Activated effector memory CD4-positive, alpha-beta T cell treated with anti-CD3 and anti-CD28 coated beads, Interleukin-2, amount 50 U/mL, for 16 hours (primary cell): ENCODE data around the gene PAPPA.

Experiments used
- DNase-seq: peaks from one replicate; pipeline ENCODE4 v3.0.0-alpha.2; 2020

The PAPPA gene

DNA sequence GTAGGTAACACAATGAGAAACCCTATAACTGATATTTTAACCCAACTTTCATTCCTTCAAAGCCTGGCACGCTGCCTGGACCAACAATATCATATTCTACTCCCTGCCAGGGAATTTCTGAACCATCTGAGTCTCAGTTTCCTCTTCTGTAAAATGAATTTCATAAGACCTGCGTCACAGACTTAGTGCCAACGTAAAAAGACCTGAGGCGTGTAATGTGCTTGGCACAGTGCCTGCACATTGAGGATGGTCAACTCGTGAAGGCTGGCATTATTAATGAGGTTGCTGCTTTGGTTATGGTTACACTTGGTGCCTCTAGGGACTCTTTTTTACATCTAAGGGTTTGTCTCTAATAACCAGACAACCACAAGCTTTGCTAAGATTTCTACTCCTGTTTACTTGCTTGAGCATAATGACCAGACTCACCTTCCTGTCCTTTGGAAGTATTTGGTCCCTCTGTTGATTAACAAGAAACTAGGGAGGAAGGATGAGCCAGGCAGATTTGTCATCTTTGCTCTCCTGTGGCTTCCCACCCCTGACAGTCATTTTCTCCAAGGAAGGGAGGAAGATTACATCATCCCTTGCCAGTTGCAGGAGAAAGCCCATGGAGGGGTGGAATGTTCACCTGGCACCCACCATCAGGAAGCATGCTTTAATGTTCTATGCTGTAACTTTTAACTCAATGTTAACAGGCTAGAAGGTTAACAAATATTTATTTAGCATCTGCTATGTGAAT lies 79.0 kb downstream of the PAPPA start:
- no peak for DNase-seq

DNA sequence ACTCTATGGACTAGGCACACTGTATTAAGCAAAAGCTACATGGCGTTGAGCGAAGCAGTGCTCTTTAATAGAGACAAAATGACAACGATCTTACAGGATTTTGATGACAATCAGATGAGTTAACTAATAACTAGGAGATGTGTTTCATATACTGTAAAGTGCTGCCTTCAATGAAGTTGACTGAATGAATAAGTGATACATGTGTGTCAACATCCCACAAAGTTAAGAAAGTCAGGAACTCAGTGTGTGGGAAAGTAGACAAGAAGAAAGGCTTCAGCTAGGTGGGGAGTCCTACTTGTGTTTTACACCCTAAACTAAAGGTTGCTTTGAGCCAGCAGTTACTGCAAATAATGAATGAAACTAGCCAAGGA lies 79.6 kb downstream of the PAPPA start:
- DNase-seq = no peak

DNA sequence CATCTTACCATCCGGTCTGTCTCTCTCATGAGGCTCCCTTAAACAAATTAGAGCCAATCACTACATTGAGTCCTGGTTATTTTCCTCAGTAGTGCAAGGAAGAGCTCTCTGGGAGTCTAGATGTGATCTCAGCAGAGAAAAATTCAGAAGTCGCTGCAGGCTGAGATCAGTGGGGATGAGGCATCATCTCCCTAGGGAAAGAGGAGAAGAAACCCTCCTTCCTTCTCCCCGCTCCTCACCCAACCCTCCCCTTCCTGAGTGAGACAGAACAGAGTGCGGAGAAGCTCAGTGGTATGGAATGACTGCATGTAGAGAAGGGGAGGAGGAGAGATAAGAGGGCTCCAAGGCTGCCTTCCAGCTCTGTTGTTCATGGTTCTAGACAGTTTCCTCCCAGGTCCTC lies 80.5 kb downstream of the PAPPA start:
- no peak for DNase-seq

DNA sequence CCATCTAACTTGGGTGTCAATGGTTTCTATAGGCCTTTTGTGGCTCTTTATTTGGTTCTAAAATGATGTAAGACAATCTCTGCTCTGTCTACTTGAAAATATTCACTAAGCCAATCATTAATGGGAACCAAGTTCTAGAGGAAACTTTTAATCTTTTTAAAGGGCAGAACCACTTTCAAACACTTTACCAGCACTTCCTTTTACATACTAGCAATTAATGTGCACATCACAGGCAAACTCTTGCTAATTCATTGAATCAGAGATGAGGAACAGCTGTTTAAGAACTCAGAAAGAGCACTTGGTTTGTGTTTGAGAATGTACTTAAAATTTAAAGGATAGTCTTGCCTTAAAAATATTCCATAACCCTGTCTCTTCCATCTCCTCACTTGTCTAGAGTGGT lies 83.4 kb downstream of the PAPPA start:
- DNase-seq = no peak

DNA sequence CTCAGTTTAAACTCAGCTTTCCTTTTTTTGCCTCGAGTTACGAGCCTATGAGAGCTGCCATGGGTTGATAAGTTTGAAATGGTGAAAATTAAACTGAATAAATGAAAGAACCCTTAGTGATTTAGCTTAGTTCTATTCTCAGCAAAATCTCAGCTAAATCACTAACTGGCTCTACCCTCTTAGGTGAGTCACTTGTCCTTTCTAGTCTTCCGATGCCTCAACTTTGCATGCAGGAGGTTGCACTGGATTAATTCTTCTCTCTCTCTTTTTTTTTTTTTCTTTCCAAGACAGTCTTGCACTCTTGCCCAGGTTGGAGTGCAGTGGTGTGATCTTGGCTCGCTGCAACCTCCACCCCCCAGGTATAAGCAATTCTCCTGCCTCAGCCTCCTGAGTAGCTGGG lies 83.9 kb downstream of the PAPPA start:
- DNase-seq = no peak

DNA sequence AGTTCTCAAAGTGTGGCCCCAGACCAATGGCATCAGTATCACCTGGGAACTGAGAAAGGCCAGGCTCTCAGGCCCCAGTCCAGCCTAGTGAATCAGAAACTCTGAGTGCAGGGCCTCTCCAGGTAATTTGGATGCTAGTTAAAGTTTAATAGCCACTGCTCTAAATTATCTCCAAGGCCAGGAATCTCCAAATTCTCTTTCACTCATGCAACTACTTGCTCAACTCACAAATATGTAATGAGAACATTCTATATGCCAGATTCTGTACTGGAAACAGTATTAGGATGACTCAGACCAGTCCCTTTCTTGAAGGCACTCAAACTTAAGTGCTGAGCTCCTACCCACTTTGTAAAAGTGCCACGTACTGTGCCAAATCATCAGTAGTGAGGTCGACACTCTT lies 84.6 kb downstream of the PAPPA start:
- DNase-seq = no peak

DNA sequence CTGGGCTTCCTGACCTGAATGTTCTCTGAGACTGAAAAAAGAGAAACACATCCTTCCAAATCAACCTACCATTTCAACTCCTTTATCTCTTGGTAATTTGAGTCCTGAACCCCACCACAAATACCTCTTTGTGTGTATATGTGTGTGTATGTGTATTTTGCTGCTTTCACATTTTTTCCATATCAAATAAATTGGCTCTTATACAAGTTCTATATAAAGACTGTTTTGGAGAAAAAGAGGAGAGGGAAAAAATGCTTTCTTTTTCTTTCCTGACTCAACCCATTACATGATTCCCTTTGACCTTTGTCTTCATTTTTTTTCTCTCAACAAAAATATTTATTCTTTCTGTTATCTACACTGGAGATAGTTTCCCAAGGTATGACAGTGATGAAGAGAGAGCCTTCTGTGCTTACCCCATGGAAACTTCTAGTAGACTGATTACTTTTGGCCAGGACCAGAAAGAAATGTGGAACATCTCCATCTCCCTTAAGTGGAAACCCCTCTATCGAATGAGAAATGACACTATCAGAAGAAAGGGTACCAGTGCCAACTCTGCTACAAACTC lies 85.3 kb downstream of the PAPPA start:
- no peak for DNase-seq

DNA sequence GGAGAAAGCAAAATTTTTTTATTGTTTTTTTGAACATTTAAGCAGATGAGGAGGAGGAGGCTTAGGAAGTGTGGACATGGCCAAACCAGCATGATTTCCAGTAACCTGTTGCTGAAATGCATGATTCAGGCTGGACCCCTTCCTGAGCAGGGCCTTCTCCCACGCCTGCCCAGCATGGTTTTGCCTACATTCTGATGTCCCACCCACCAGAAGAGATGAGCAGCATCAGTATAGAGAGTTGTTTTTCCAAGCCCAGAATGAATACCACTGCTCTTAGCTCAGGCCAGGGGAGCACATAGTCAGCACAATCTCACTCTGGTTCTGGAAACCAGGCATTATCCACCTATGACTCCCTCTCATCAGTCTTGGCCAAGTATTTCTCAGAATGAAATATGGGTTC lies 90.1 kb downstream of the PAPPA start:
- DNase-seq = no peak

DNA sequence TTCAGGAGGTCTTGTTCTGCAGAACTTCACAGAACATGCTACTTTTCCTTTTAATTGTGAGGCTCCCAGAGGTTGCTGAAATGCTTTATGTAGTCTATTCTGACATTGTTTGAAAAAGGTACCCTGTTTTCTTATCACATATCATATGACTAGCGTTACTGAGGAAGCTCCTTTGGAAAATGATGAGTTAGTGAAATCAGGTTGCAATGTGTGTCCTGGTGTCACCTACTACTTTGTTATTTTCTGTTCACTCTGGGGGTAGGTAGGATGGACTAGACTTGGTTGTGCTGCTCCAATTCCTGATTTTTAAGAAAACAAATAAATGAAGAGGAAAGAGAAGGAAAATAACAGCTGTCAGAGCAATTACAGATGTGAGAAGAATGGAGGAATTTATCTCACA lies 93.7 kb downstream of the PAPPA start:
- no peak for DNase-seq

DNA sequence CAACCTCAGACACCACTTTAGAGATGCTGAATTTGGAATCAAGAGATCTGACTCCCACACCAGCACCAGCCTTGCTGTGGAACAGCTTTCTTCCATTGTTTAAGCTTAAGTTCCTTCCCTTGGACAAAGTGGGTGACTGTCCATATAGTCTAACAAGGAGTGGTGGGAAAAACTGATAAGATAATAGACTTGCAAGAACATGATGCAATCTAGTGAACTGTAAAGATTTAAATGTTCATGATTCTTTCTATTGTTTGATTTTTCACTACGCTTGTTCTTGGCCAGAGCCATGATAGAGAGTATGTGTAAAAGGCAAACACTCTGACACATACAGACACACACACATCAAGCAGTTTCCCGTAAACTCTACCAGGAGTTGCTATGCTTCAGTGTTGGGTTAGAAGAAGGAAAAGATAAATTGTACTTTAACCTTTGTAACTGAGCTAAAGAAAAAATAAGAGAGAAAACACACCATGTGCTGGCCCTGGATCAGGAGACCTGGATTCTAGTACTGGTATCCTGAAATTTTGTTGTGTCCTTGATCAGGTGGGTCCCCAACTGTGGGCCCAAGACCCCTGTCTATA lies 94.3 kb downstream of the PAPPA start:
- no peak for DNase-seq

DNA sequence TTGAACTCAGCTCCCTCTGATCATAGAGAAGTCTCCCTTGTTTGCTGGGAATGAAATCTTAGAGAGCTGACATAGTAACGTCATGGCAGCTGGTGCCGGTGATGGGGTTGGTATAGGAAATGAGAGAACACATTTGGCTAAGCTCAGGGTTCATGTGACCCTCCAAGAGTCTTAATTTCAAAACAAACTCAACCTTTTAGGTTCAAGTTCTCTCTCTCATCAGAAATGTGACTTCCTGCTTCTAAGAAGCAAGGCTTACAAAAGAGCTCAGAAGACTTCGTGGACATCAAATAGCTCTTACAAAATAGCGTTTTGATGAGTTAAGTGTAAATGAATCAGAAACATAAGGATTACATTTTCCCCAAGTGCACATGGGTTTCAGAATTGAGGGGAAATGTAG lies 97.3 kb downstream of the PAPPA start:
- DNase-seq = no peak

DNA sequence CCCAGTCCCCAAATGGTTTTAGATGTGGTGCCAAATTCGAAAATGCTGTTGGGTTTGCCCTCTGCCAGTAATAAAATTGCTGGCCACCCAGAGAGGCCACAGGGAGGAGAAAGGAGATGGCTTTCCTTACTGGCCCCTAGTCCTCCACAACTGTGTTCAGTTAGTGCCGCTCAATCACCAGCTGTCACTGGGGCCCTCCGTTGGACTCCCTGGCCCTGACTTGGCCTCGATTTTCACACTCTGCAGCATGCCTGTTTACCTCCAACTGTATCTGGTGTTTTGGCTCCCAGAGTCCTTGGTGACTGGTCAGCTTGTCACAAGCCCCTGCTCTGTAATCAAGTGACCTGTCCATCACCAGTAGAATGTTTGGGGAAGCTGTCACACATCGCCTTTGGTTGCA lies 97.8 kb downstream of the PAPPA start:
- no peak for DNase-seq

DNA sequence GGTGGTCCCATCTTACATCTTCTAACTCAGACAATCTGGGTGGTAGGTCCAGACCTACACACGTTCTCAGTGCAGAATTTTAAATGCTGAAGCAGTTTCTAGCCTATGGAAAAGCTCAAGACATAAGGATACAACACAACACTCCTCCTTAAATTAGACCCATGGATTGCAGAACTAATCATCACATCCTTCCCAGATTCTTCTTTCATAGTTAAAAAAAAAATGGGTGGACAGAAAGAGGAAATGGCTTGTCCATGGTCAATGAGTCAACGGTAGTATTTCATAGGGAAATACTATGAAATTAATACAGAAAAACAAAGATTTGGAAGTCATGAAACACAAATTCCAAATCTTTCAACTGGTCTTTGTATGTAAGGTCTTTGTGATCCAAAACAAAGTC lies 106.9 kb downstream of the PAPPA start:
- no peak for DNase-seq

DNA sequence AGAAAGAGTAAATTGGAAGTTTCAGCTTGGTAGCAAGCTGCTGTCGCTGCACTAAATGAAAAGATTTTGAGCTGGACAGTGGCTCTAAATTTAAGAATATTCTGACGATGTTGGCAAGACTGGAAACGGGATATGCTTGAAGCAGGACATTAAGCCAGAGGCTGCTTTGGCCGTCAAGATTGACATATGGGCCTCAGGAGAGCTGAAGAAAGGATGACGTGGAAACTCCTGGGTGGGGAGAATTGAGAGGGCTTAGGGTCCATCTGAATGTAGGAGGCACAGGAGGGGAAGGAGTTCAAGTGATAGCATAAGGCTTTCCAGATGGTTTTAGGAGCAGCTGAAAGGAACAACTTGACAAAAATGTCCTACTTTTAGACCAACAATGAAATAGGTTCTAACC lies 108.9 kb downstream of the PAPPA start:
- no peak for DNase-seq

DNA sequence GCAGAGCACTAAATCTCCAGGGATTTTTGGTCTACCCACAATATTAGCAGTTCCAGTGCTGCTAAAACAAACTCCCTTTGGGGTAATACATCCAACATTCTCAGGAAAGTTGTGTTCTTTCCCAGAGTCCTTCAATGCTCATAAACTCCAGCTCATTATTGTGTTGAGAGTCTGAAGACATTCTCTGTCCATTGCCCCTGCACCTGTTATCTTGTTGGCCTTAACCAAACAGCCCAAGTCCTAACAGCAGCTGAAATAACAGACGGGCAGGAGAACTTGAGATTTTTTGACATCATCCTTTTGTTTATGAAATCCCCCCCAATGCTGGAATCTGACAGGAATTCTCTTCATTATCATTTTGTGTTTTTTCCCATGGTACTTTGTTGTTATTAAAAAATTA lies 110.8 kb downstream of the PAPPA start:
- no peak for DNase-seq

DNA sequence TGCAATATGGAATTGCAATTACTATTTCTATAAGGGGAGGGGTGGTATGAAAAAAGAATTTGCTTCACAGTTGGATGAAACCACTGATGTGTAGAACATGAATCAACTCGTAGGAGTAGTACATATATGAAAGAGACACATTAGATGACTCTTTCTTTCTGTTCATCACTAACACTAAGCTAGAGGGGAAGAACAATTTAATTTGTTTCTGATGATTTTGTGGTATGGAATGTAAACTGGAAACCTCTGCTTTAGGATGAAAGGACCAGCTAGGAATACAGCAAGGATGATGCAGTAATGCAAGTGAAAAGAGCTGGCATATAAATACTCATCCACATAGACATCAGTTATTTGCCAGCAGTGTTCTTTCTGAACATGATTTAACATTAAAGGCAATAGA lies 113.4 kb downstream of the PAPPA start:
- DNase-seq = no peak

DNA sequence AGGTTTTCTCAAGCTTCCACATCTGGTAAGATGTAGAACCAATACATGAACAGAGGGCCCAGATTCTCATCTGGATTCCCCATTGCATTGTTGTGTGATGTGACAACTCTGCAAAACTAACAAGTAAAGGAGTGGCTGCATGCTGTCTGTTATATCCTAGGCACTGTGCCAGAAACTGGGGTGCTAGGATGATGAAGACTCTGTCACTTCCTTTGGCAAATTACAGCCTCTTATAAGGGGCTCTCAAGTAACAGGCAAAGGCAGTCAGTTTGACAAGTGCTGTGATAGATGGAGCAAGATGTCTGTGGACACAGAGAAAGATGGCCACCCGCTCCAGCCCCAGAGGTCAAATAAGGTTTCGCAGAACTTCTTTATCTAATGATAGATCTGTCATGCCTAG lies 115.7 kb downstream of the PAPPA start:
- no peak for DNase-seq

DNA sequence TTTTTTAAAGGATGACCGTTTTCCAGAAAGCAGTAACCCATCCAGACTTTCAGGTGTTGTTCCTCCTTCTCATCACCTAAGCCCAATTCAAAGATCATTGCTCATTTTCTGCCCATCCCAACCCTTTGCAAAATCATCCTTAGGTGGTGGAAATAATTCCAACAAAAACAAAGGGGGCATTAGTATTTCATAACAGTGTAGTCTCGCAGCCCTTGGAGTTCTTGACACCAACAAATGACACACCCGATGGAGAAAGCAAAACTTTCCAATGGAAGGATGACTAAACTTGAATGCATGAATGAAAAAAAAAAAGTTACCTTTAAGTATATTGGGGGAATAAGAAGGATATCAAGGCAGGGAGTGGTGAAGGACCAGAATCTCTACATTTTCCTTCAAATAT lies 117.0 kb downstream of the PAPPA start:
- DNase-seq = no peak

DNA sequence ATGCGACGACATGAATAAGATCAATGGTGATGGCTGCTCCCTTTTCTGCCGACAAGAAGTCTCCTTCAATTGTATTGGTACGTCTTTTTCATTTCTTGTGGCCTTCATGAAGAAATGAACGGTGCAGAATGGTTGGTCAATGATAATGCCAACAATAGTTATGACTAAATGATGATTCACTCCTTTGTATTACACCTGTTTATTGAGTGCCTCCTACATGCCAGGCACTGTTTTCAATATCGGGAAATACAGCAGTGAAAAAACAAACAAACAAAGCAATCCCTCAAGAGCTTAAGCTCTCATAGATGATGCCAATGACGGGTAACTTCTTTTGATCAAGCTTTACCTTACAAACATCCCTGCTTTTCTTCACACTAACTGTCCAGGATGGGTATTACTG lies 117.7 kb downstream of the PAPPA start:
- no peak for DNase-seq

DNA sequence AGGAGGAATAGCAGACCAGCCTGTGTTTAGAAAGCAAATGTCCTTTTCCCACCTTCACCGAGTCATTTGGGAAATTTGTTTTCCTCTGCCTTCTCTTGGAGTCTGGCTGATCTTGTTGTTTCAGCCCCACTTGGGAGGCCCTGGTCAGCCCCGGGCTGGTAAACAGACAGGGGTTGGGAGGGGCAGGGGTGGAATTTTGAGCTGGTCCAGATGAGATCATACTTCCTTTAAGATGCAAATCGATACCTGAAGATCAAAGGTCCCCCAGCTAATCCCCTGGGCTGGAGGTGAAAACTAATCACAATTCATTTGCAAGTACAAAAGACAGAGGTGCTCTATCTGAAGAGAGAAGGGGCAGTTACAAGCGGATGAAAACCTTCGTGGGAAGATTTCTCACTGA lies 118.4 kb downstream of the PAPPA start:
- no peak for DNase-seq

DNA sequence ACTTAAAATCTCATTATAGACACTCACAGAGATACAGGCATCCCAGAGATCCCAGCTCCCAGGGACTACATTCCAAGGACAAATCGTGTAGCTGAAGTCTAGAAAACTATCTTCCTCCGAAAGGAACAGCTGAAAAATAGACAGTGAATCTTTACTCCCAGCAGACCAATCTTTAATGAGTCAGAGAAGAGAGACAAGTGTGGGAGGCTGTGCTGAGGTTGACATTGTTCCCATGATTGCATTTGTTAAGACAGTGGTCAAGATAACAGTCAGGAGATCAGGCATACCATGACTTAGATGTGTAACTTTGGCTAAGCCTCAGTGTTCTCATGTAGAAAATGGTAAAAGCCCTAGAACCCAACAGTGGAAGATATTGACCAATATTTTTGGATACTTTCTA lies 120.7 kb downstream of the PAPPA start:
- DNase-seq = no peak

DNA sequence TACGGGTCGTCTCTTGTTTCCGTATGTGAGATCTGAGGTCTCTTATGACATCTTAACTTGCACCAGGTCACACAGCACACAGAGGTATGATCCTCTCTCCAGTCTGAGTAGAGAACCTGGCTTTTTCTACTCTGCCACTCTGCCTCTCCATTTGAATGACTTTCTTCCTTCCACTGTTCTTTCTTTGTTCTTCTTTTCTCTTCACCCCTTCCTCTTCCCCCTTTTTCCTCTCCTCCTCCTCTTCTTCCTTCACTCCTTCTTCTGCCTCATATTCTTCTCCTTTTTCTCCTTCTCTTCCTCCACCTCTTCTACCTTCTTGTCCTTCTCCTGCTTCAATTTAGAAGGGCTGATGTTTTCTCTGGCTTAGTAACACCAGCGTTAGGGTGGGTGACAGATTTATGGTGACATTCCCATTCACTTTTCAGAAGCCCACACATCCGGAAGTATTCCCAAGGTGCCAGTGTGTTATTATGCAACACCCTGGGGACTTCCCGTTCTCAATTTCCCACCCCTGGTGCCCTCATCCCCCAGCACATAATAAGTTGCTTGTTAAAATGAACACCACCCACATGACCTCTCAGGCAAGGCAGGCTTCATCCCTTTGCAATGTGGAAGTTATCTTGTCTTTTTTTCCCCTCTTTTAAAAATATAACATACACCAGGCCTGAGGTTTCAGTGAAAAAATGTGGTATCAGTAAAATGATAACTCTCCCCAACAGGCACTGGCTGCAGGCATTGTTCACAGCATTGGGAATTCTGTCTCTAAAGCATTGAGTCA lies 122.0 kb downstream of the PAPPA start:
- DNase-seq = no peak

DNA sequence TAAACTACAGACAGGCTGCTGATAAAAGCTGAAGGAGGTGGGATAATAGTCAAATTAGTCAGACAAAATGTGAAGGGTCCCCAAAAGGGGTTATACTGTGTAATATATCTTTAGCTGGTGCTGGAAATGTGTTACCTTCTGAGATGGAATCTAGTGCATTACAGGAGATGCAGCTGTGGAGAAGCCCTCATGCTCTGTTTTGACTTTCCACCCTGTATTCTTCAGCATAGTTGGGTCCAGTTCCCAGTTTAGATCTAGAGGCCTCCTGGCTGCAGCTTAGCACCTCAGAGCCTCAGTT lies 122.6 kb downstream of the PAPPA start:
- DNase-seq = no peak

DNA sequence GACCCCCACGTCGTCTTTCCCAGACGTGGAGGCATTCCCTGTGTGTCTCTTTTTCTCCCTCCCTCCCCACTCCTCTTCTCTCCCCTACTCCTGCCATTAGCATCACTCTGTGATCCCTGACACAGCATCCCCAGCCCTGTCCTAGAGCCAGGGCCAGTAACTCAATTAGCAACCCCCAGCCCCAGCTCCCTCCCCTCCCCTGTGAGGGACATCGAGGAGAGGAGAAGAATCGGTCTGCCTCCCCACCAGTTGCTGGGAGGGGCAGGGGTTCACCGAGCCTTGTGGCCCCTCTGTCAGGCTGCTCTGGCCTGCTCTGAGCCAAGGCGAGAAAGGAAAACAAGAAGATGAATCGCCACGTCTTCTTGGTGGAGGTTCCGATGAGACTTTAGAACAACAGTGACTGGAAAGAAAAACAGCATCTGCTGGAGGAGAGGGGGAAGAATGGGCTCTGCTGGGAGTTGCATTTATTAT lies 123.1 kb downstream of the PAPPA start:
- no peak for DNase-seq
